Measurements from ENCODE around the gene PCDH15. TPM values are rescaled to one million over a fixed set of nuclear protein-coding genes. Genes with fewer than 3 reads are reported as not detected.
"Not testable (repeated sequence)": the region's sequence is repeated elsewhere in the genome, so short reads cannot be mapped to it uniquely, and the experiment has no call there.

Gene PCDH15
- total RNA-seq, 1 donor from 2014 or later = 3.2 TPM

DNA sequence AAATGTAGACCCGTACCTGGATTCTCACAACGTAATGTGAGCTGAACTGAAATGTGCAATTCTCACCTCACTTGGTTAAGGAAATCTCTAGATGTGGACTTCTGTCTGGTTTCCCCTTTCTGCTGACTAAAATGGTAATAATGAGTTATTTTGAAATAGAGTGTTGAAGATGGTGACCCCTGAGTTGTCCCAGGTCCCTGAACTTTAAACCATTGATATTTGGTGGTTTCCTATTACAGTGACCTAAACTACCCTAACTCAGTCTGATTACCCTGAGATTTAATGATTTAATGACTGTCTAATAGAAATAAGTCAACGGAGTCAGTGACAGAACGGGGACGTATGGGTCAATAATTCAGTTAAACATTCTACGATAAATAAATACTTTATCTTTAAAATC, 845.9 kb downstream of the PCDH15 start:
- DNase-seq (no peak), ATAC-seq (no peak)
- intact Hi-C loops (cut with DNase I) = no loop called here

DNA sequence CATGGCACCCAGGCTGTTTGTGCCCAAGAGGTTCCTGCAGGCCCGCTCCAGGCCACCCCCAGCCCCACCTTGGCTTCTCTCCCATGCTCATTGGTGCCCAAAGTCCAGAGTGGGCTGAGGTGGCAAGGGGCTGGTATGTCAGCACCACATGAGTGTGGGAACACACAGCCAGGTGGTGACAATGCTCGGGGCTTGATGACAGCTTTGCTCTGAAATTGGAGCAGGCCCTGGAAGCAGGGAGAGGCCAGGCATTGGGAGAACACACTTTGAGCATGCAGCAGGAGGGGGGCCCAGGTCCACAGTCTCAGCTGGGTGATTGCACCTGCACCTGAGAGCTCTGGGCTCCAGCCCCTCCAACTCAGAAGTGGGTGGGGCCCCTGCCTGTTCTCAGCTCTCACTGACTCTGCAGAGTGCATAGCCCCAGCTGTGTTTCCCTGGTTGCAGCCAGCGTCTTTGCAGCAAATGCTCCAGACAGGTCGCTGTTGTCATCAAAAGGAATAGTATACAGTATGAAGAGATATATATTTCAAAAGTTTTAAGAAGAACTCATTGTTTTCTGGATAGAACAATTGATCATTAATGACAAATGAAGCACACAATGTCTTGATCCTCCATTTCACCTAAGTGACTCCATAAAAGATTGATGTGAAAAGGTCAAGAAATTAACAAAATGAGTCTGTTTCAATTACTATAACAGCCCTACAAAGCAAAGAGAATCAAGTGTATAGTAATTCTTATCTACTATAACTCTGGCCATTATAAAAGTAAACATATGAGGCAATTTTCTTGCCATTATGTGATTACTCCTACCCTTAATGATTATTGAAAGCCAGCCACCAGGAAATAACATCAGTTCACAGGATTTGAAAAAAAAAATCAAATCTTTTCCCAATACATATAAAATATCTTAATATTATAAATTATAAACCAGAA, 848.1 kb downstream of the PCDH15 start:
- Histone ChIP-seq H3K4me3 (no peak overlapping the region), H3K4me1 (no peaks in the 10 kb centered on the region), H3K36me3 (no peaks in the 10 kb centered on the region), H3K27me3 (no peaks in the 10 kb centered on the region), H3K27ac (no peak overlapping the region), H3K9me3 (no peaks in the 10 kb centered on the region)
- intact Hi-C loops (cut with DNase I) = no loop called here
- peak; percentile 57 for DNase-seq
- ATAC-seq = peak; percentile 27
- TF ChIP-seq, protein P1, sequence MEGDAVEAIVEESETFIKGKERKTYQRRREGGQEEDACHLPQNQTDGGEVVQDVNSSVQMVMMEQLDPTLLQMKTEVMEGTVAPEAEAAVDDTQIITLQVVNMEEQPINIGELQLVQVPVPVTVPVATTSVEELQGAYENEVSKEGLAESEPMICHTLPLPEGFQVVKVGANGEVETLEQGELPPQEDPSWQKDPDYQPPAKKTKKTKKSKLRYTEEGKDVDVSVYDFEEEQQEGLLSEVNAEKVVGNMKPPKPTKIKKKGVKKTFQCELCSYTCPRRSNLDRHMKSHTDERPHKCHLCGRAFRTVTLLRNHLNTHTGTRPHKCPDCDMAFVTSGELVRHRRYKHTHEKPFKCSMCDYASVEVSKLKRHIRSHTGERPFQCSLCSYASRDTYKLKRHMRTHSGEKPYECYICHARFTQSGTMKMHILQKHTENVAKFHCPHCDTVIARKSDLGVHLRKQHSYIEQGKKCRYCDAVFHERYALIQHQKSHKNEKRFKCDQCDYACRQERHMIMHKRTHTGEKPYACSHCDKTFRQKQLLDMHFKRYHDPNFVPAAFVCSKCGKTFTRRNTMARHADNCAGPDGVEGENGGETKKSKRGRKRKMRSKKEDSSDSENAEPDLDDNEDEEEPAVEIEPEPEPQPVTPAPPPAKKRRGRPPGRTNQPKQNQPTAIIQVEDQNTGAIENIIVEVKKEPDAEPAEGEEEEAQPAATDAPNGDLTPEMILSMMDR (IDR thresholded peaks at IDR 0.05) = no peak

More for the DNA sequence above, 845.9 kb downstream of the PCDH15 start:
- no peaks in the 10 kb centered on the region for H3K4me1 ChIP-seq
- H3K4me3 ChIP-seq = no peak overlapping the region
- H3K27me3 ChIP-seq = no peaks in the 10 kb centered on the region
- TF ChIP-seq, protein P1 (IDR thresholded peaks at IDR 0.05) = no peak
- H3K36me3 ChIP-seq = no peaks in the 10 kb centered on the region
- no peak overlapping the region for H3K27ac ChIP-seq
- no peaks in the 10 kb centered on the region for H3K9me3 ChIP-seq

DNA sequence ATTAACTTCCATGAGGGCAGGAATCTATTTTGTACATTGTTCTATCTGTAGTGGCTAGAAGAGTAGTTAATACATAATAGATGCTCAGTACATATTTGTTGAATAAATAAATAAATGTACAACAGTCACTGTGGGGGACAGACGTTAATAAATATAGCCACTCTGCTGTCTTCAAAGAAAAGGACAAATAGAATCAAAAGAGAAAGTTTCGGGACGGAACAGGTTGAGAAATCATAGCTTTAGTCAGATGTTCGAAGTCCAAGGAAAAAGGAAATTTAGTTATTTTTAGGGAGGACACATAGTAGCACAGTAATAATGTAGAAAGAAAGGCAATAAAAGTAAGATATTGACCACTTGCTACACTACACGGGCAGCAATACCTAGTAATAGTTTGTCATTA, 861.4 kb downstream of the PCDH15 start:
- no peak overlapping the region for H3K4me3 ChIP-seq
- intact Hi-C loops (cut with DNase I) = no loop called here
- no peaks in the 10 kb centered on the region for H3K27me3 ChIP-seq
- DNase-seq (no peak), ATAC-seq (no peak)
- no peaks in the 10 kb centered on the region for H3K4me1 ChIP-seq
- H3K27ac ChIP-seq = no peak overlapping the region
- TF ChIP-seq, protein P1 (IDR thresholded peaks at IDR 0.05) = no peak
- H3K36me3 ChIP-seq = no peaks in the 10 kb centered on the region
- H3K9me3 ChIP-seq = no peaks in the 10 kb centered on the region

DNA sequence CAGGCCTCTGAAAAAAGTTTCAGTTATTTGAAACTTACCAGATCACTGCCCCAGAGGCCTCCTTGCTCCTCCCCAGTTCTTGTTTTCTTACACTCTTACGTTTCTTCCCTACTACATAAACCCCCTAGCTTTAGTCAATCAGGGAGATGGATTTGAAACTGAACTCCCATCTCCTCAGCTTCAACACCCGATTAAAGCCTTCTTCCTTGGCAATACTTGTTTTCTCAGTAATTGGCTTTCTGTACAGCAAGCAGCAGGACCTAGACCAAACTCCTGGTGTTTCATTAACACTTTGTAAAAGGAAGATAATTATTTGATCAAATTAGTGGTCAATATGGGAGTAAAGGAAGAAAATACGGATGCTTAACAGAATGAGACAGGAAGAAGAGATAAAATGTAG, 870.4 kb downstream of the PCDH15 start:
- DNase-seq = no peak
- no peaks in the 10 kb centered on the region for H3K4me1 ChIP-seq
- no peak for ATAC-seq
- intact Hi-C loops (cut with DNase I) = no loop called here
- H3K36me3 ChIP-seq = no peaks in the 10 kb centered on the region
- no peak overlapping the region for H3K27ac ChIP-seq
- no peak overlapping the region for H3K4me3 ChIP-seq
- H3K27me3 ChIP-seq = no peaks in the 10 kb centered on the region
- H3K9me3 ChIP-seq = no peaks in the 10 kb centered on the region
- TF ChIP-seq, protein P1 (IDR thresholded peaks at IDR 0.05) = no peak

DNA sequence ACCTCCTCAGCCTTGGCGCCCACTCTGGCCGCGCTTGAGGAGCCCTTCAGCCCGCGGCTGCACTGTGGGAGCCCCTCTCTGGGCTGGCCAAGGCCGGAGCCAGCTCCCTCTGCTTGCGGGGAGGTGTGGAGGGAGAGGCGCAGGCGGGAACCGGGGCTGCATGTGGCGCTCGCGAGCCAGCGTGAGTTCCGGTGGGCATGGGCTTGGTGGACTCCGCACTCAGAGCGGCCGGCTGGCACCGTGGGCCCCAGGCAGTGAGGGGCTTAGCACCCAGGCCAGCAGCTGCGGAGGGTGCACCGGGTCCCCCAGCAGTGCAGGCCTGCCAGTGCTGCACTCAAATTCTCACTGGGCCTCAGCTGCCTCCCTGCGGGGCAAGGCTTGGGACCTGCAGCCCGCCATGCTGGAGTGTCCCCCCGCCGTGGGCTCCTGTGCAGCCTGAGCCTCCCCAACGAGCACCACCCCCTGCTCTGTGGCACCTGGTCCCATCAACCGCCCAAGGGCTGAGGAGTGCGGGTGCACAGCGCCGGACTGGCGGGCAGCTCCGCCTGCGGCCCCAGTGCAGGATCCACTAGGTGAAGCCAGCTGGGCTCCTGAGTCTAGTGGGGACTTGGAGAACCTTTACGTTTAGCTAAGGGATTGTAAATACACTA, 876.9 kb downstream of the PCDH15 start:
- intact Hi-C loops (cut with DNase I); H3K27ac ChIP-seq; H3K9me3 ChIP-seq; H3K4me3 ChIP-seq; H3K4me1 ChIP-seq; H3K27me3 ChIP-seq; H3K36me3 ChIP-seq; DNase-seq; ATAC-seq: not testable (repeated sequence)

DNA sequence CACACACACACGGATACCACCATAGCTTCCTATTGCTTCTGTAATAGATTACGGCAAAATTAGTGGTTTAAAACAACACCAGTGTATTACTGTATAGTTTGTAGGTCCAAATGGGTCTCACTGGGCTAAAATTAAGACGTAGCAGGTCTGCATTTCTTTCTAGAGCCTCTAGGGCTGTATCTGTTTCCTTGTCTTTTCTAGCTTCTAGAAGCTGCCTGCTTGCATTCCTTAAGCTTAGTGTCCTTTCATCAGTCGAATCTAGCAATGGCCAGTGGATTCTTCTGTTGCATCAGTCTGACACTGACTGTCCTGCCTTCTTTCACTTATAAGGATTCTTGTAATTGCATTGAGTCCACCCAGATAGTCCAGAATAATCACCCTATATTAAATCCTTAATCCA, 882.3 kb downstream of the PCDH15 start:
- no peaks in the 10 kb centered on the region for H3K36me3 ChIP-seq
- no peaks in the 10 kb centered on the region for H3K9me3 ChIP-seq
- TF ChIP-seq, protein P1 (IDR thresholded peaks at IDR 0.05) = no peak
- H3K27me3 ChIP-seq = no peaks in the 10 kb centered on the region
- H3K4me3 ChIP-seq = no peak overlapping the region
- ATAC-seq (no peak), DNase-seq (no peak)
- intact Hi-C loops (cut with DNase I) = no loop called here
- H3K27ac ChIP-seq = no peak overlapping the region
- no peaks in the 10 kb centered on the region for H3K4me1 ChIP-seq
